ENCODE results near the gene ENOPH1. TPM values are rescaled to one million over a fixed set of nuclear protein-coding genes. Genes with fewer than 3 reads are reported as not detected.

Gene ENOPH1
- total RNA-seq, 1 donor: 22.9 TPM

DNA sequence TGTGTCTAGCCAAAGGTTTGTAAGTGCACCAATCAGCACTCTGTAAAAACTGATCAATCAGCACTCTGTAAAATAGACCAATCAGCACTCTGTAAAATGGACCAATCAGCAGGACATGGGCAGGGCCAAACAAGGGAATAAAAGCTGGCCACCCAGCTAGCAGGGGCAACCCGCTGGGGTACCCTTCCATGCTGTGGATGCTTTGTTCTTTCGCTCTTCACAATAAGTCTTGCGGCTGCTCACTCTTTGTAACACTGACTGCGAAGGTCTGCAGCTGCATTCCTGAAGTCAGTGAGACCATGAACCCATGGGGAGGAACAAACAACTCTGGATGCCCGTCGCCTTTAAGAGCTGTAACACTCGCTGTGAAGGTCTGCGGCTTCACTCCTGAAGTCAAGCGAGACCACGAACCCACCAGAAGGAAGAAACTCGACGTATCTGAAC, 14.4 kb upstream of the ENOPH1 start:
- Histone ChIP-seq H3K9me3 (ENCODE audit: low read depth, low read length) (no peaks in the 10 kb centered on the region), H3K4me3 (ENCODE audit: low read length) (no peak overlapping the region), H3K4me1 (ENCODE audit: insufficient read depth, low read length) (no peaks in the 10 kb centered on the region), H3K27me3 (ENCODE audit: insufficient read depth, low read length) (peaks cover 3% of the 10 kb centered on the region)

DNA sequence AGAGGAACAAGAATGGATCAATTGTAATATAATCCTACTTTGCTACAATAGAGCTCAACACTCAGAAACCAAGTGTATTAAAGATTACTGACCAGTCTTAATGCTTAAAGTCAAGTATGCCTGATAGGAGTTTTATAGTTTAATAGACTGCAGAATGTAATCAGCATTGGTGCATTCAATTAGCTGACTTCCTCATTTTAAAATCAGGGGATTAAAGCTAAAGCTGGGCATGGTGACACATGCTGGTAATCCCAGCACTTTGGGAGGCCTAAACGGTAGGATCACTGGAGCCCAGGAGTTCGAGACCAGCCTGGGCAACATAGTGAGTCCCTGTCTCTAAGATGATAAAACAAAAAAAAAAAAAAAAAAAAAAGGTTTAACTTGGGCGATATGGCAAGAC, 10.9 kb upstream of the ENOPH1 start:
- Histone ChIP-seq H3K9me3 (ENCODE audit: low read depth, low read length) (no peaks in the 10 kb centered on the region), H3K4me3 (ENCODE audit: low read length) (no peak overlapping the region), H3K4me1 (ENCODE audit: insufficient read depth, low read length) (no peaks in the 10 kb centered on the region), H3K27me3 (ENCODE audit: insufficient read depth, low read length) (peaks cover 3% of the 10 kb centered on the region)

DNA sequence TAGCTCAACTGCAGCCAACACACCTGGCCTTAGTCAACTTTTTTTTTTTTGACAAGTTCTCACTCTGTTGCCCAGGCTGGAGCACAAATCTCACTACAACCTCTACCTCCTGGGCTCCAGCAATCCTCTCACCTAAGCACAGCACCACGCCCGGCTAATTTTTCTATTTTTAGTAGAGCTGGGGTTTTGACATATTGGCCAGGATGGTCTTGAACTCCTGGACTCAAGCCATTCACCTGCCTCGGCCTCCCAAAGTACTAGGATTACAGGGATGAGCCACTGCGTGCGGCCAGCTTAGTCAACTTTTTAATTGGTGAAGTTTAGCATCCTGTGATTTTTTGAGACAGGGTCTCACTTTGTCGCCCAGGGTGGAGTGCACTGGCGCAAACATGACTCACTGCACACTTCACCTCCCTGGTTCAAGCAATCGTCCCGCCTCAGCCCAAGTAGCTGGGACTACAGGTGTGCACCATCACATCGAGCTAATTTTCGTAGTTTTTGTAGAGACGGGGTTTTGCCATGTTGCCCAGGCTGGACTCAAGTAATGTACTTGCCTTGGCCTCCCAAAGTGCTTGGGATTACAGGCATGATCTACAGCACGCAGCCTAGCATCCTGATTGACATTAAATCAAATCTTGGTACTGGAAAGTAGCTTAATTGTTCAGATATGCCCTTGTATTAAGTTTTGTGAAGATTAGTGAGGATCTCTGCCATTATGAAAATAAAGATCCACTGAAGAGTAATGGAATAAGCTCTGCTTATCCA, 8.4 kb upstream of the ENOPH1 start:
- H3K4me1 ChIP-seq (ENCODE audit: insufficient read depth, low read length): peaks cover 6% of the 10 kb centered on the region
- no peaks in the 10 kb centered on the region for H3K27me3 ChIP-seq (ENCODE audit: insufficient read depth, low read length)
- H3K4me3 ChIP-seq (ENCODE audit: low read length): no peak overlapping the region
- no peaks in the 10 kb centered on the region for H3K9me3 ChIP-seq (ENCODE audit: low read depth, low read length)

DNA sequence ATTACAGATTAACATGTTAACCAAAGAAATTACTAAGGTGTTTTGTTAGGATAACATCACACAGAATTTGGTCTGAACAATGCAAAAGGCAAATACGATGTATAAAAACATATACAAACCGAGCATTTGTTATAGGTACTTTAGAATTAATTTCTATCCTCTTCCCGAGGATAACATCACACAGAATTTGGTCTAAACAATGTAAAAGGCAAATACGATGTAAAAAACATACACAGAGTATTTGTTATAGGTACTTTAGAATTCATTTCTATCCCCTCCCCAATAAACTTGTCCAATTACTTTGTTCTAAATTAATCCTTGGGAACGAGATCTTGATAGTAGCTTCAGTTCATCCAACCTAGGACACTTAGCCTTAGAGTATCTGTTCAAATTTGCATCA, 7.8 kb upstream of the ENOPH1 start:
- Histone ChIP-seq H3K4me3 (ENCODE audit: low read length) (no peak overlapping the region), H3K27me3 (ENCODE audit: insufficient read depth, low read length) (no peaks in the 10 kb centered on the region), H3K9me3 (ENCODE audit: low read depth, low read length) (no peaks in the 10 kb centered on the region), H3K4me1 (ENCODE audit: insufficient read depth, low read length) (peaks cover 11% of the 10 kb centered on the region)

DNA sequence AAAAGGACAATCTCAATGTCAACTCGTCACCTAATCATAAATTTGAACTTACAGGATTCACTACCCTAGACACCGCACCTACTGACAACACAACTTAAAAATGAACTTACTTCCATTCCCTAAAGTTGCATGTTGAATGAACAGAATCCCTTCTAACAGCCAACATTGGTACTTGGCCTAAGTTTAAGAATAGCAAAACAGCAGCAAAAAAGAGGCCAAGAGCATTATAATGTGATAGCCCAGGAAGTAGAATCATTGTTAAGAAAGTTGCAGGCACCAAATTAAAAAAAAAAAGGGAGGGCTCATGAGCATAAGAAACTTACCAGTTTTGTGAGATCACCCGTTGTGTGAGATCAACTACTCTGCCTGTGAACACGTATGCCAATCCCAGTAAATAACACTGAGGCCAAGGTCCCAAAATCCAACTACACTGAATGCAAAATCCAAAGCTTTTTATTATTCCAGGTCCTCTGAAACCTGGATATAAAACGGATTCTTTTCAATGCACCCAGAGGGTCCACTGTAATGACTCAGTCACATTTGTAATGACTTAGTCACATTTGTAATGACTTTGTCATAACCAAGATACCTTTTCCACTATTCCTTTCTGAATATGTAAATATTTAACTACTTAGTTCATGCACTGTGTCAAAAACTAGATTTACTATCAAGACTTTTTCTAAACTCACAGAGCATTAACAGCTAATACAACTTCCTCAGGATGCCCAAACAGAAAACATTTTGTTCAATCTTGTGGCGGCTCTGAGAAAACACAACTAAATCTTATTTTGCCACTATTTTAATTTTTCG, 6.9 kb upstream of the ENOPH1 start:
- Histone ChIP-seq H3K27me3 (ENCODE audit: insufficient read depth, low read length) (no peaks in the 10 kb centered on the region), H3K4me3 (ENCODE audit: low read length) (no peak overlapping the region), H3K4me1 (ENCODE audit: insufficient read depth, low read length) (peaks cover 19% of the 10 kb centered on the region), H3K9me3 (ENCODE audit: low read depth, low read length) (no peaks in the 10 kb centered on the region)

DNA sequence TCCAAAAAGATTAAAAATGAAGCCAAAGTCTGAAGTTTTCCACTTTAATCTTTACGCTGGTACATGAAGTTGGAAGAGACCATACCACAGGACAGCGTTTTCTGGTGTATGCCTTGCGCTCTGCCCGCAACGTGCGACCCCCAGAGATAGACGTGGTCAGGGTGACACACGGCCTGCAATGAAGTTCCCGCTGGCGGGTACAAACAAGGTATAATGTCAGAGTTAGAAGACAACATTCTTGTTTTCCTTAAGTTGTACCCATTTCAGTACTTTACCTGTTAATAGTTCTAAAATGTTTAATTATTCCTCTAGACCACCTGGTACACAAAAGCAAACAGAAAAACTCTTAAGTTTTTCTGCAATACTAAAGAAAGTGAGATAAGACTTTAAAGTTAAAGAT, 4.9 kb upstream of the ENOPH1 start:
- Histone ChIP-seq H3K9me3 (ENCODE audit: low read depth, low read length) (no peaks in the 10 kb centered on the region), H3K4me3 (ENCODE audit: low read length) (no peak overlapping the region), H3K4me1 (ENCODE audit: insufficient read depth, low read length) (peaks cover 21% of the 10 kb centered on the region), H3K27me3 (ENCODE audit: insufficient read depth, low read length) (no peaks in the 10 kb centered on the region)

DNA sequence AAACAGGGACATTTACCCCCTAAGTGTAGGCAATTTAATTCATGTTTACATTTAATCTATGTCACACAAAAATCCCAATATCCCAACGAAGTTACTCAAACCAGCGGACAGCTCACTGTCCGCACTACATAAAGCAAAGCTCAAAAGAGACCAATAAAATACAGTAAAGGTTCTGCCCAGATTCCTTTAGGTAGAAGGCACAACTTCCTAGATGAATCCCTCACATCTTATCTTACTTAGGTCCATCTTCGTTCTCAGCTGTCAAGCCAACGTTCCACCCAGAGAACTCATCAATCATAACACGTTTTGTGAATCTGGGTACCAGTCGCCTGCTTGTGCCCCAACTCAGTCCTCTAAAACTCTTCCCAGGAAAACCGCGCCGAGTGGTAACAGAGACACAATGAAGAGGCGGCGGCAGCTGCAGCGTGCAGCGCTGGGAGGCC, 1.8 kb upstream of the ENOPH1 start:
- peak overlapping the region; percentile 72 for H3K4me3 ChIP-seq (ENCODE audit: low read length)
- H3K27me3 ChIP-seq (ENCODE audit: insufficient read depth, low read length): no peaks in the 10 kb centered on the region
- H3K9me3 ChIP-seq (ENCODE audit: low read depth, low read length): no peaks in the 10 kb centered on the region
- peaks cover 44% of the 10 kb centered on the region for H3K4me1 ChIP-seq (ENCODE audit: insufficient read depth, low read length)

DNA sequence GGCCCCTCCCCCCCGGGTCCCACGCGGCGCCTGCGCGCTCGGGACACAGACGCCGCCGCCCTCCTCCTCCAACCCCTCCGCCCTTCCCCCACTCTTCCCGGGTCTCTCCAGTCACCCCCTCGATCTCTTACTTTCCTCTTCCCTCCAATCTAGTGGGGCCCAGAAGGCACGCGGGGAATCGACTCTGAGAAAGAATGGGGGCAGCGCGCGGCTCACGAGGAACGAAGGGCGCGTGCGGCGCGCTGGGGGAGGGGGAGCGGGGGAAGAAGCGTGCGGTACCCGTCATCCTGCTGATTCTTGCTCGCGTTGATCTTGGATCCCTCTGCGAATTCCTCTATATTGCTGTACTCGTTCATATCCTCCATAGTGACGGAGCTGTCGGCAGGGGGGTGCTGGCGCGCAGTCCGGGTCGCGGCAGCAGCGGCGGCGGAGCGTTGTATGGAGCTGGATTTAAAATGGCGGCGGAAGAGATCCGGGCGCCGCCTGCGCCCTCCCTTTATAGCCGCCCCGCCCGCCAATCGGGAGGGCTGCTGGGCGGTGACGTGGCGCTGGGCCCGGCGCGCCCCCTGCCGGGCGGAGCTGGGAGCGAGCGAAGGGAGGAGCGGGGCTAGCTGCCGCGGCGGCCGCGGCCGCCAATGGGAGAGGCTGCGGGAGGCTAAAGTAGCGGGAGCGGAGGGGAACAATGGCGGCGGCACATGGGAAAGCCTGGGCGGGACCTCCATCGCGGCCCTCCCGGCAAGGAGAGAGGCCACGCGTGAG, 1.2 kb upstream of the ENOPH1 start:
- Histone ChIP-seq H3K27me3 (ENCODE audit: insufficient read depth, low read length) (no peaks in the 10 kb centered on the region), H3K4me3 (ENCODE audit: low read length) (peak overlapping the region; percentile 72), H3K4me1 (ENCODE audit: insufficient read depth, low read length) (peaks cover 44% of the 10 kb centered on the region), H3K9me3 (ENCODE audit: low read depth, low read length) (no peaks in the 10 kb centered on the region)

DNA sequence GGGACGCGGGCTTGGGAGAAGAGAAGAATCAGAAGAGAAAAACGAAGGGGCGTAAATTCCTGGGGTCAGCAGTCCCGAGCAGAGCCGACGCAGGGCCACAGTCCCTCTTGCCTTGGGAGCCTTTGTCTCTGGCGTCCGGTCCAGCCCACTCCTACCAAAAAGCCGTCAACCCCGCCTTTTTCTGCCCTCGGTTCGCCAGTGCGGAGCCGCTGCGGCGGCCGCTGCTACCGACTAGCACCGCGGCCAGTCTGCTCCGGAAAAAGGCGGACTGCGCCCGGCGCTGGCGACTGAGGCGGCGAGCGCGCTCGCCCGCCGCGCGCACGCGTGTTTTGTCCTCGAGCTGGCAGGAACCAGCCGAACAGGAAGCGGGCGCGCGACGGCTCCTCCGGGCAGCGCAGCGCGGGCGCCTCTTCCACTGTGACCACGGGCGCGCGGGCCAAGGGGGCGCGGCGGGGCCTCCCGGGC, 630 bp upstream of the ENOPH1 start:
- peak overlapping the region; percentile 72 for H3K4me3 ChIP-seq (ENCODE audit: low read length)
- H3K4me1 ChIP-seq (ENCODE audit: insufficient read depth, low read length): peaks cover 44% of the 10 kb centered on the region
- H3K9me3 ChIP-seq (ENCODE audit: low read depth, low read length): no peaks in the 10 kb centered on the region
- no peaks in the 10 kb centered on the region for H3K27me3 ChIP-seq (ENCODE audit: insufficient read depth, low read length)

DNA sequence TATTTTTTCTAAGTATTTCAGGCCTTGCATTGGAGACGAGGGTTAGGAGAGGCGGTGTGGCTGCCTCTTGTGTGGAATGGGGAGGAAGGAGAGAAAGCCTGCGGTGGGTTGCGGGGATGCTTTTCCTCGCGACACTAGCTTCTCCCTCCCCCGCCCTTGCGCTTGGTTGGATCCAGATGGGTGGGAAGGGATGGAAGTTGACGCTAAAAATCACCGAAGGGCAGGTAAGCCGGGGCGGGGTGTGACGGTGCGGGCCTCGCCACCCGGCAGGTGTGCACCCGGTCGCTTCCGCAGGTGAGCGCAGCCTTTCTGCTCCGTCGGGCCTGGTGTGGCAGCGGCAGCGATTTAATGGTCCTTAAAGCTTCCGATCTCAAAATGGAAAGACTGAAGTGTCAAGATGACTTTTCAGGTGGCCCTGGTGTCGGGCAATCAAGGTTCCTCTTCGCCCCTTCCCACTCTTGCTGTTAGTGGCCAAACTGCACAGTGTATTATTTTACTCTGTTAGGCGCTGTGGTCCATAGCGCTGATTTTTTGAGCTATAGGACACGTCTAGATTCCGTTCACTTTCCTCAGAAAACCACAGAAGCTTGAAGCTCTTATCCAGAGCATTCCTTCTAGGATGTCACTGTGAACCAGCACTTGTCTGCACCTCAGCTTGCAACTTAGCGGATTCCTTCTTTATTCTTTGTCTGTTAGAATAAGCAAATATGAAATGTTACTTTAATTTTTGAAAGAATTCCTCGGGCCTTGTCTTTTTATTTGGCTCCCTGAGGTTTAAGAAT, 765 bp downstream of the ENOPH1 start:
- Histone ChIP-seq H3K4me1 (ENCODE audit: insufficient read depth, low read length) (peaks cover 44% of the 10 kb centered on the region), H3K27me3 (ENCODE audit: insufficient read depth, low read length) (no peaks in the 10 kb centered on the region), H3K9me3 (ENCODE audit: low read depth, low read length) (no peaks in the 10 kb centered on the region), H3K4me3 (ENCODE audit: low read length) (peak overlapping the region; percentile 72)

DNA sequence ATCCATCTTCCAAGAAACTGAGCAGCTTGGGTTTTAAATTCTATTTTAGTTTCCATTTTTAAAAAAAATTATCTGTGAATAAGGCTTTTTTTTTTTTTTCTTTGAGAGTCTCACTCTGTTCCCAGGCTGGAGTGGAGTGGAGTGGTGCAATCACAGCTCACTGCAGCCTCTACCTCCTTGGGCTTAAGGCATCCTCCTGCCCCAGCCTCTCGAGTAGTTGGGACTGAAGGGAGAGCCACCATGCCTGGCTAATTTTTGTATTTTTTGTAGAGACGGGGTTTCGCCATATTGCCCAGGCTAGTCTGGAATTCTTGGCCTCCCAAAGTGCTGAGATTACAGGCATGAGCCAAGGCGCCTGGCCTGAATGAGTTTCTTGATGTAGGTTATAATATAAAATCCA, 1.4 kb downstream of the ENOPH1 start:
- no peak overlapping the region for H3K4me3 ChIP-seq (ENCODE audit: low read length)
- H3K27me3 ChIP-seq (ENCODE audit: insufficient read depth, low read length): no peaks in the 10 kb centered on the region
- no peaks in the 10 kb centered on the region for H3K9me3 ChIP-seq (ENCODE audit: low read depth, low read length)
- H3K4me1 ChIP-seq (ENCODE audit: insufficient read depth, low read length): peaks cover 42% of the 10 kb centered on the region

DNA sequence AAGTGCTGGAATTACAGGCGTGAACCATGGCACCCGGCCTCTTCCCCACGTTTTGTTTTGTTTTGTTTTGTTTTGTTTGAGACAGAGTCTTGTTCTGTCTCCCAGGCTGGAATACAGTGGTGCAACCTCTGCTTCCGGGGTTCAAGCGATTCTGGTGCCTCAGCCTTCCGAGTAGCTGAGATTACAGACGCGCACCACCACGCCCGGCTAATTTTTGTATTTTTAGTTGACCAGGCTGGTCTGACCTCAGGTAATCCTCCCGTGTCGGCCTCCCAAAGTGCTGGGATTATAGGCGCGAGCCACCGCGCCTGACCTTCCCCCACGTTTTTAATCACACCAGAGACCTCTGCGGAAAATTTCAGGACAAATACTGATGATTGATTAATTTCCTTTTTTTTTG, 2.2 kb downstream of the ENOPH1 start:
- no peaks in the 10 kb centered on the region for H3K27me3 ChIP-seq (ENCODE audit: insufficient read depth, low read length)

DNA sequence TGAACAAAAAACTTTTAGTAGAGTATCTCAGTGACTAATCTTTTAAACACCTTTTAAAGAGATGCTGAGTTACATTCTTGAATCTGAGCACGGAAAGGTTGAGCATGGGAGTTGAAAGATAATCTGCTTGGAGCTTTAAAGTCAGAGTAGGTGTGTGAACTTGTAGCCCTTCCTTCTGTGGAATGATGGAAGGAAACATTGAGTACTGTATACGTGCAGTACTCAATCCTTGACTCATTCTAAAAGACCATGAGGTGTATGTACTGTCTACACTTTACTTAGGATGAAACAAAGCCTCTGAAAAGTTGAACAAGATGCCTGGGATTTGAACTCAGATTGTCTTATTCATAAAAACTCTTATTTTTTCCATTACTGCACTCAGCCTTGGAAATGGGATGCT, 3.4 kb downstream of the ENOPH1 start:
- H3K4me1 ChIP-seq (ENCODE audit: insufficient read depth, low read length): peaks cover 29% of the 10 kb centered on the region
- H3K4me3 ChIP-seq (ENCODE audit: low read length): no peak overlapping the region
- H3K27me3 ChIP-seq (ENCODE audit: insufficient read depth, low read length): no peaks in the 10 kb centered on the region
- no peaks in the 10 kb centered on the region for H3K9me3 ChIP-seq (ENCODE audit: low read depth, low read length)

More for the DNA sequence above, 2.2 kb downstream of the ENOPH1 start:
- Histone ChIP-seq H3K4me1 (ENCODE audit: insufficient read depth, low read length) (peaks cover 40% of the 10 kb centered on the region), H3K9me3 (ENCODE audit: low read depth, low read length) (no peaks in the 10 kb centered on the region), H3K4me3 (ENCODE audit: low read length) (no peak overlapping the region)

DNA sequence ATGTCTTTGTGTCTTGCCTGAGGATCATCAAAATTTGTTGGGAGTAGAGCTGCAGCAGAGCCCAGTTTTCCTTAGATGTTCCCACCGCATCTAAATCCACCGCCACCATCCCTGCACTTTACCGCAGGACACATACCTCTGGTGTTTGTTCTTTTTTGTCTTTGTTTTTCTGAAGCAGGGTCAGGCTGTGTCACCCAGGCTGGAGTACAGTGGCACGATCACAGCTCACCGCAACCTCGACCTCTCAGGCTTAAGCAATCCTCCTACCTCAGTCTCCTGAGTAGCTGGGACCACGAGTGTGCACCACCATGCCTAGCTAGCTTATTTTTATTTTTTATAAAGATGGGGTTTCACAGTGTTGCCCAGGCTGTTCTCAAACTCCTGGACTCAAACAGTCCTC, 4.6 kb downstream of the ENOPH1 start:
- H3K27me3 ChIP-seq (ENCODE audit: insufficient read depth, low read length): no peaks in the 10 kb centered on the region
- no peaks in the 10 kb centered on the region for H3K9me3 ChIP-seq (ENCODE audit: low read depth, low read length)
- peaks cover 29% of the 10 kb centered on the region for H3K4me1 ChIP-seq (ENCODE audit: insufficient read depth, low read length)
- H3K4me3 ChIP-seq (ENCODE audit: low read length): no peak overlapping the region
